Stimulated activated CD8-positive, alpha-beta memory T cell treated with anti-CD3 and anti-CD28 coated beads, Interleukin-12 subunit alpha, Interleukin-12 subunit beta, amount 100 ng/mL, for 24 hours (primary cell): Measurements from ENCODE around the gene HLF.

ENCODE experiments used
- DNase-seq: peaks from one replicate; pipeline ENCODE4 v3.0.0-alpha.2; 2020; ENCODE audit errors: extremely low read depth

Gene HLF

GRCh38 chr17:55258578-55259135 lies 6.1 kb upstream of the HLF start:
- DNase-seq, result no peak

DNA sequence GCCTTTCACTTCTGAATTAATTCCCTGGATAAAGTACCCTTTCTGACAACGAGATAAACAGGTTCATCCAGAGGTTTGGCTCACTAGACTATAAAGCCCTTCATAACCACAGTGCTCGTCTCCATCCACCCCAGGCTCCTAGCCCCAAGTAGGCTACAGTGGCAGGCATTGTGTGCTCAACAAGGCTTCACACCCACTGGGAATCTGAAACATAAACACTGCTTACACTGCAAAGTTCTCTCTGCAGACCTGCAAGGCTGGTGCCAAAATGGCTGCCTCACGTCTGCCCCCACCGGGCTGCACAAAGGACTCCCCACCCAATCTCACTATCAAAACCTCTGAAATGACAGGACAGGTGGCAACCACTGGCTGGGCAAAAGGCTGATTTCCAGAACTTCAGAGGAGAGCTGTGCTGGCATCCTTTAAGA lies 5.1 kb upstream of the HLF start:
- DNase-seq, result no peak

- DNase-seq, result no peak
These were observed 3.4 kb upstream of the HLF start for GRCh38 chr17:55261311-55261710.

DNA sequence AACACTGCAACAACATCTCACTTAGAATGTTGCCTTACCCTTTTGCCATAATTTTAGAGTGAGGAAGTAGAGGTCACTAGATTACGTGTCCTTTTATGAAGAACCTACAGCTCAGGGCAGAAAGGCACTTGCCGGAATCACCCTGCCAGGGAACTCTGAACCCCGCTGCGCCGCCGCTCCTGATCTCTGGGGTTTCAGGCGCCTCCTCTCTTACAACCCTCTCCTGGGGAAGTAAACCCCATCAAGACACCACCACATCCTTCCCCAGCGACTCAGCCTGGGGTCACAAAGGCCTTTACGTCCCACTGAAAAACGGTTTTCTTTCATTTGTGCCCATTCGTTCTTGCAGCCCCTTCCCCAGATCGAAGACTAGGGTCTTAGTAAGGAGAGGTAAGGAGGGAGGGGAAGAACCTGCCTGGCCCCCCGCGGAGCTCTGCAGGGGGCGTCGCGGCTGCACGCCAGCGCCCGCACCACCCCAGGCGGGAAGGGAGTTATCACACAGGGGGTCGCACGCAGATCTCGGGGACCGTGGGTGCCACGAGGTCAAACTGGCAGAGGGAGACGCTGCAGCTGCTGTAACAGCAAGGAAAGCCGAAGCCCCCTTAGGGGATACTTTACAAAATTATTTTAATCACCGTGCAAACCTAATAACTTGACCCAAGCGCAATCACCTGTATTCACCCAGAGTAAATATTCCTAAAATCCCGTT lies 1.0 kb upstream of the HLF start:
- DNase-seq, result no peak

GRCh38 chr17:55264278-55264644 lies 499 bp upstream of the HLF start:
- DNase-seq, result no peak

DNA sequence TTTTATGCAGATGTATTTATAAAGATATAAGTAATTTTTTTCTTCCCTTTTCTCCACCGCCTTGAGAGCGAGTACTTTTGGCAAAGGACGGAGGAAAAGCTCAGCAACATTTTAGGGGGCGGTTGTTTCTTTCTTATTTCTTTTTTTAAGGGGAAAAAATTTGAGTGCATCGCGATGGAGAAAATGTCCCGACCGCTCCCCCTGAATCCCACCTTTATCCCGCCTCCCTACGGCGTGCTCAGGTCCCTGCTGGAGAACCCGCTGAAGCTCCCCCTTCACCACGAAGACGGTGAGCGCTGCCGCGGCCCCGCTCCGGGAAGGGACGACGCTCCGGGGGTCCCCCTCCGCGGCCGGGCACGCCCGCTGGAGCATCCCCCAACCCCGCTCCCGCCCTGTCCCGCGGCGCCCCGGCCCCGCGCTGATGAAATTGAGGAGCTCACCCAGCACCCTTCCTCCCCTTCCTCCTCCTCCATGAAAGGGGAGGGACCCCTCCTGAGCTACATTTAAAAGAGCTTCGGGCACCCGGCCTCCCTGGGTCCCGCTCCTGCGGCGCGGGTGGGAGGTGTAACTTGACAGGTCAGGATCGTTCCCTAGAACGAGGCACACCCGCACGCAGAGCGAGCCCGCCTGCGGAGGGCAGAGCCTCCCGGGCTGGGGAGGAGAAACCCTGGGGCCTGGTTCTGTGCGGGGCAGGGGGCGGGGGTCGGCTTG lies 706 bp downstream of the HLF start:
- no peak for DNase-seq

GRCh38 chr17:55266051-55266957 lies 1.5 kb downstream of the HLF start:
- DNase-seq, result no peak

DNA sequence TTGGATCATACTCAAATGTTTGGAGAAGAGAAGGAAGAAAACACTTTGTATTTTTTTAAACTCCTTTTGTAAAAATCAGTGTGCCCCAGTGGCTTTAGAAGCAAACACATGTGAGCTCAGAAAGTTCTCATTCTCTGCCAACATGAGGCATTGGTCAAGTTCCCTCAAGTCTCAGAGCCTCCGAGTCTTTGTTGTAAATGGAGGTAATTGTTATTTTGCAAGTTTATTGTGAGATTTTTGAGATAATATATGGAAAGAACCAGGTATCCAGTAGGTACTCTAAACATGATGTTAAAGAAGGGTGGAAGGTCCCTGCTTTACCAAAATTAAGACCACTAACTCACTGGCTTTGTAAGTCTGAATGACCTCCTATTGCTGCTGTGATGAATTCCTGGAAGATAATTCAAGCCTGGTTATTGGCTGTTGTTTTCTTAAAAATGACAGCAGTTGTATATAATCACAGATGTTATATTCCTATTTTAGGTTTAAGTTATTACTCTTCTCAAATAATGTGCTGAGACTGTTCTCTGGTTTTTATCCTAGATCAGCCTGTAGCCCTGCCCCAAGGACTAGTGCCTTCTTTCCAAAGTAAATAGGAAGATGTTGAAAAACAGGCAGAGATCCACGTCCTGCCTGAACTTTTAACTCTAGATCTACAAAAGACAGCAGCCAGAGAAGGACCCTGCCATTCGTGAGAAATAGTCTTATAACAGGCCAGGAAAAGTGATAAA lies 2.4 kb downstream of the HLF start:
- DNase-seq, result no peak

GRCh38 chr17:55267777-55268648 lies 3.3 kb downstream of the HLF start:
- DNase-seq, result no peak

DNA sequence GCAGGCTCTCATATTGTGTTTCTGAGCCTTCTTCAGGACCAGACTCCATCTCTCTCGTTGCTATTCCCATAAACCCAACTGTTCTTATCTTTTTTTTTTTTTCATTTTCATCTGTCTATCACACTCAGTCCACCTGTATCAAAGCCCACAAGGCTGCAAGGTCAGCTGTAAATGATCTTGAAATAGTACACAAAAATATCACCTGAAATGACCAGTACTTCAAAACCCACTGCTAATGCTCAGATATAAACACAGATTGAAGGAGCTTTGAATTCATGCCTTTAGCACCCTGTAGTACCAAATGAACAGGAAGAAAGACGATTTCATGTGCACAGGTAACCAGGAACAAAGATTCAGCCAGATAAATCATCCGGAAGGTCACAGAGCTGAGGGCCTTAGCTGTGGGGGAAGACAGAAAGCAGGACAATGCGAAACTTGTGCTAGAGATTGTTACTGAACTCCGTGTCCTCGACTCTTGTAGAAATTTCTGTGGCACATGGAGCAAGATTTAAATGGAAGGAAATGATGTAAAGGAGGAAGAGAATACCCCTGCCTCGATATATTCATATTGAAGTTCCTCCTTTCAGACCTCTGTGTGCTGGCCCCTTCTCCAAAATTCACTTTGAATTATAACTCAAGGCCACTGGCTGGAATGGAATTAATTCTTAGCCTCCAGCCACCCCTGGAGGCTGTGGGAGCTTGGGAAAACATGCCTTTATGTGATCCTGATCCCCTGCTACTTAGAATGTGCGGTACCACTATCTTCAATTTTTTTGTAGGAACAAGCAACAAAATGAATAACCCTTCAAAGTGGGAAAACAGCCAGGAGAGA lies 4.1 kb downstream of the HLF start:
- DNase-seq, result no peak

DNA sequence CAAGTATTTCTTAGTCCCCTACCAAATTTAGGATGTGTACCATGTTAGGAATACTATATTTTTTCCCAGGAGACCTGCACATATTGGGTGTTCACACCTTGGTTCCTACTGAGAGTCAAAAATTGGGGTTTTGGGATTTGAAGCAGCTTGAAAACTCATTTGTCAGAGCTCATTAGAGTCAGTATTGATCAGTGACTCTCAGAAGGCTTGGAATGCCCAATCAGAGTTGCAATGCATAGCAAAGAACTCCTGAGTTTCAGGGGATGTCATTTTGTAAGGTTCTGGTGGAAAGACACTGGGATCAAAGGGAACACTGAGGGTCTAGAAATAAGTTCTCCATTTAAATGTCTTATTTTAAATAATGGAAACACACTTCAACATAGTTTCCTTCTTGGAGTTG lies 5.1 kb downstream of the HLF start:
- no peak for DNase-seq

GRCh38 chr17:55271223-55271571 lies 6.4 kb downstream of the HLF start:
- DNase-seq, result no peak

GRCh38 chr17:55271958-55272710 lies 7.4 kb downstream of the HLF start:
- no peak for DNase-seq

GRCh38 chr17:55272711-55273578 lies 8.2 kb downstream of the HLF start:
- no peak for DNase-seq

GRCh38 chr17:55273579-55274354 lies 9.0 kb downstream of the HLF start:
- no peak for DNase-seq

DNA sequence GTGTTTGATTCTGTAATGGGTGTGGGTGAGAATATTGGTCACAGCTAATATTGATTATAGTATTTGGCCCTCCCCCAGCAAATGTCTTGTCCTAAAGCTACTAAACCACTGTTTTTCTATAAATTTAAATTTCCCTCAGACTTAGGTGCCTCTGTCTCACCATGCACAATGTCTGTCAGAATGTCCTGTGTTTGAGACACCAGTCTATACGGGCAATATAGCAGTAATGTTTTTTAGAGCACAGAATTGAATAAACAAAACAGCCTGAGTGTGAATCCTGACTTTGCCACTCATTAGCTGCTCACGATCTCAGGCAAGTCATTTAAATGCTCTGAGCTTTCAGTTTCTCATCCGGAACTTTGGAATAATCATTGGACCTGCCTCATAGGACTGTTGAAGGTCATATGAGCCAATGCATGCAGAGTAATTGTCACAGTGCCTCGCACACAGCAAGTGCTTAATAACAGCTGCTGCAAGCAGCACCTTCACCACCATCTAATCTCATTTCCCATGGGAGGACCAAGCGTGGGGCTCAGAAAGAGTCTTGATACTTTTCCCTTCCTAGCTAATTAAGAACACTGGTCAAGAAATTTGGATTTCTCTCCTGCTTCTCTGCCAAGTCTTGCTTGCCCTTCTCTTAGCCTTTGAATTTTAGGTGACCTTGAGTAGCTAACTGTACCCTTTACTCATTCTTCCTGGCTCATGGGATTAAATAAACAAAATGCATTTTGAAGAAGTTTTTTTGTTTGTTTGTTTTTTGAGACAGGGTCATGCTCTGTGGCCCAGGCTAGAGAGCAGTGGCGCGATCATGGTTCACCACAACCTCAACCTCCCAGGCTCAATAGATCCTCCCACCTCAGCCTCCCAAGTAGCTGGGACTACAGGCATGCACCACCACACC lies 9.8 kb downstream of the HLF start:
- no peak for DNase-seq
